ENCODE measurements around the gene GDAP2. TPM values are rescaled to one million over a fixed set of nuclear protein-coding genes. Genes with fewer than 3 reads are reported as not detected.

GDAP2 gene
- total and polyA plus RNA-seq, 4 donors, result 3.0 to 16.8 (median 9.1) TPM

DNA sequence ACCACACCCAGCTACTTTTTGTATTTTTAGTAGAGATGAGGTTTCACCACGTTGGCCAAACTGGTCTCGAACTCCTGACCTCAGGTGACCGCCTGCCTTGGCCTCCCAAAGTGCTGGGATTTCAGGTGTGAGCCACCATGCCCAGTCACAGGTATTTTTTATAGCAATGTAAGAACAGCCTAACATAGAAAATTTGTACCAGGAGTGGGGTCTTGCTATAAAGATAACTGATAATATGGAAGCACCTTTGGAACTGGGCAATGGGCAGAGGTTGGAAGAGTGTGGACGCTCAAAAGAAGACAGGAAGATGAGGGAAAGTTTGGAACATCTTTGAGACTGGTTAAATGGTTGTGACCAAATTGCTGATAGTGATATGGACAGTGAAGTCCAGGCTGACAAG, 99.2 kb downstream of the GDAP2 start:
- WGBS, result 80% methylated on average over 4 of the region's 4 CpGs
- no peak overlapping the region for H3K27ac ChIP-seq (ENCODE audit: low read depth in 1 of 2, low read length in 2 of 2)

DNA sequence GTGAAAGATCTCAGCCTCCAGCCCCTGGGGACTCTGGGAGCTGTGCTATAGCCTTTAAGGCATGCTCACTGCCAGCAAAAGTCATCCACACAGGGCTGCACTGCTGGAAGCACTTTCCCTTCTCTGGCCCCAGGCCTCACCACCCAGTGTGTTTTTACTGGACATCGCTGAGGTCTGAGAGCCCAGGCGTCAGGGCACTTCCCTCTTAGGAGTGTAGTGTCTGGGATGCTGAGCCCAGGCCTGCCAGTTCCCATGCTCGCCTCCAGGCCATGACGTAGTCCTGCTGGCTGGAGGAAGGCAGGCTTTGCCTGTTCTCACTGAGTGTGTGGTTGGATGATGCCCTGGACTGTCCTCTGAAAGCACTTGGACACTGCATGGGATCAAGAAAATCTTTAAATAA, 101.2 kb downstream of the GDAP2 start:
- H3K36me3 ChIP-seq (ENCODE audit: control insufficient read depth in 4 of 4, insufficient read depth in 3 of 4, low read depth in 1 of 4, low read length in 3 of 4), result no peaks in the 10 kb centered on the region
- TF ChIP-seq EGR1 (IDR thresholded peaks at IDR 0.05; ENCODE audit: low read depth in 2 of 2), result no peak
- no peak for TF ChIP-seq RAD21 (IDR thresholded peaks at IDR 0.05)
- TF ChIP-seq GABPA (IDR thresholded peaks at IDR 0.05 in 1 of 2, conservative IDR thresholded peaks at IDR 0.05 in 1 of 2), result no peak
- TF ChIP-seq, protein P1, sequence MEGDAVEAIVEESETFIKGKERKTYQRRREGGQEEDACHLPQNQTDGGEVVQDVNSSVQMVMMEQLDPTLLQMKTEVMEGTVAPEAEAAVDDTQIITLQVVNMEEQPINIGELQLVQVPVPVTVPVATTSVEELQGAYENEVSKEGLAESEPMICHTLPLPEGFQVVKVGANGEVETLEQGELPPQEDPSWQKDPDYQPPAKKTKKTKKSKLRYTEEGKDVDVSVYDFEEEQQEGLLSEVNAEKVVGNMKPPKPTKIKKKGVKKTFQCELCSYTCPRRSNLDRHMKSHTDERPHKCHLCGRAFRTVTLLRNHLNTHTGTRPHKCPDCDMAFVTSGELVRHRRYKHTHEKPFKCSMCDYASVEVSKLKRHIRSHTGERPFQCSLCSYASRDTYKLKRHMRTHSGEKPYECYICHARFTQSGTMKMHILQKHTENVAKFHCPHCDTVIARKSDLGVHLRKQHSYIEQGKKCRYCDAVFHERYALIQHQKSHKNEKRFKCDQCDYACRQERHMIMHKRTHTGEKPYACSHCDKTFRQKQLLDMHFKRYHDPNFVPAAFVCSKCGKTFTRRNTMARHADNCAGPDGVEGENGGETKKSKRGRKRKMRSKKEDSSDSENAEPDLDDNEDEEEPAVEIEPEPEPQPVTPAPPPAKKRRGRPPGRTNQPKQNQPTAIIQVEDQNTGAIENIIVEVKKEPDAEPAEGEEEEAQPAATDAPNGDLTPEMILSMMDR (IDR thresholded peaks at IDR 0.05; ENCODE audit: low read depth, low read length, missing input control), result no peak
- no peak for TF ChIP-seq JUND (IDR thresholded peaks at IDR 0.05)
- no peak for TF ChIP-seq TAF1 (conservative IDR thresholded peaks at IDR 0.05)
- no peak for TF ChIP-seq HNF4A (conservative IDR thresholded peaks at IDR 0.05)
- TF ChIP-seq REST (IDR thresholded peaks at IDR 0.05), result no peak
- TF ChIP-seq FOXA1 (IDR thresholded peaks at IDR 0.05), result no peak
- TF ChIP-seq HNF4G (IDR thresholded peaks at IDR 0.05), result no peak
- TF ChIP-seq, protein P2, sequence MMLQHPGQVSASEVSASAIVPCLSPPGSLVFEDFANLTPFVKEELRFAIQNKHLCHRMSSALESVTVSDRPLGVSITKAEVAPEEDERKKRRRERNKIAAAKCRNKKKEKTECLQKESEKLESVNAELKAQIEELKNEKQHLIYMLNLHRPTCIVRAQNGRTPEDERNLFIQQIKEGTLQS (IDR thresholded peaks at IDR 0.05), result no peak
- no peak for TF ChIP-seq RXRA (IDR thresholded peaks at IDR 0.05)
- TF ChIP-seq, protein P3, sequence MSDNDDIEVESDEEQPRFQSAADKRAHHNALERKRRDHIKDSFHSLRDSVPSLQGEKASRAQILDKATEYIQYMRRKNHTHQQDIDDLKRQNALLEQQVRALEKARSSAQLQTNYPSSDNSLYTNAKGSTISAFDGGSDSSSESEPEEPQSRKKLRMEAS (IDR thresholded peaks at IDR 0.05), result no peak
- no peak for TF ChIP-seq FOXA2 (IDR thresholded peaks at IDR 0.05)
- TF ChIP-seq, protein P4, sequence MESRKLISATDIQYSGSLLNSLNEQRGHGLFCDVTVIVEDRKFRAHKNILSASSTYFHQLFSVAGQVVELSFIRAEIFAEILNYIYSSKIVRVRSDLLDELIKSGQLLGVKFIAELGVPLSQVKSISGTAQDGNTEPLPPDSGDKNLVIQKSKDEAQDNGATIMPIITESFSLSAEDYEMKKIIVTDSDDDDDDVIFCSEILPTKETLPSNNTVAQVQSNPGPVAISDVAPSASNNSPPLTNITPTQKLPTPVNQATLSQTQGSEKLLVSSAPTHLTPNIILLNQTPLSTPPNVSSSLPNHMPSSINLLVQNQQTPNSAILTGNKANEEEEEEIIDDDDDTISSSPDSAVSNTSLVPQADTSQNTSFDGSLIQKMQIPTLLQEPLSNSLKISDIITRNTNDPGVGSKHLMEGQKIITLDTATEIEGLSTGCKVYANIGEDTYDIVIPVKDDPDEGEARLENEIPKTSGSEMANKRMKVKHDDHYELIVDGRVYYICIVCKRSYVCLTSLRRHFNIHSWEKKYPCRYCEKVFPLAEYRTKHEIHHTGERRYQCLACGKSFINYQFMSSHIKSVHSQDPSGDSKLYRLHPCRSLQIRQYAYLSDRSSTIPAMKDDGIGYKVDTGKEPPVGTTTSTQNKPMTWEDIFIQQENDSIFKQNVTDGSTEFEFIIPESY (IDR thresholded peaks at IDR 0.05), result no peak
- no peak for TF ChIP-seq YY1 (IDR thresholded peaks at IDR 0.05)
- TF ChIP-seq SP1 (IDR thresholded peaks at IDR 0.05), result no peak
- no peak for TF ChIP-seq NR2F2 (IDR thresholded peaks at IDR 0.05)
- no peaks in the 10 kb centered on the region for H3K4me1 ChIP-seq (ENCODE audit: control insufficient read depth in 4 of 4, insufficient read depth in 4 of 4, low read length in 3 of 4)
- no peaks in the 10 kb centered on the region for H3K9me3 ChIP-seq (ENCODE audit: control insufficient read depth in 4 of 4, low read length in 3 of 4)
- H3K27ac ChIP-seq (ENCODE audit: low read depth in 1 of 2, low read length in 2 of 2), result no peak overlapping the region
- no peaks in the 10 kb centered on the region for H3K27me3 ChIP-seq (ENCODE audit: control insufficient read depth in 4 of 4, insufficient read depth in 4 of 4, low read length in 3 of 4)
- WGBS, result 79% methylated on average over 4 of the region's 4 CpGs
- H3K9ac ChIP-seq (ENCODE audit: low read depth in 1 of 2, low read length in 2 of 2), result no peak overlapping the region
- no peak overlapping the region for H3K4me3 ChIP-seq (ENCODE audit: low read depth in 1 of 3, low read length in 3 of 3)
- no peak for DNase-seq (ENCODE audit: low spot score)

More for the DNA sequence above, 99.2 kb downstream of the GDAP2 start:
- no peaks in the 10 kb centered on the region for H3K9me3 ChIP-seq (ENCODE audit: control insufficient read depth in 4 of 4, low read length in 3 of 4)
- H3K36me3 ChIP-seq (ENCODE audit: control insufficient read depth in 4 of 4, insufficient read depth in 3 of 4, low read depth in 1 of 4, low read length in 3 of 4), result no peaks in the 10 kb centered on the region
- H3K4me3 ChIP-seq (ENCODE audit: low read depth in 1 of 3, low read length in 3 of 3), result no peak overlapping the region
- no peak for DNase-seq (ENCODE audit: low spot score)
- TF ChIP-seq, protein P1 (IDR thresholded peaks at IDR 0.05; ENCODE audit: low read depth, low read length, missing input control), result no peak
- TF ChIP-seq RAD21 (IDR thresholded peaks at IDR 0.05), result no peak
- TF ChIP-seq, protein P3 (IDR thresholded peaks at IDR 0.05), result no peak
- no peak overlapping the region for H3K9ac ChIP-seq (ENCODE audit: low read depth in 1 of 2, low read length in 2 of 2)
- no peaks in the 10 kb centered on the region for H3K27me3 ChIP-seq (ENCODE audit: control insufficient read depth in 4 of 4, insufficient read depth in 4 of 4, low read length in 3 of 4)
- no peaks in the 10 kb centered on the region for H3K4me1 ChIP-seq (ENCODE audit: control insufficient read depth in 4 of 4, insufficient read depth in 4 of 4, low read length in 3 of 4)
